ENCODE results near the gene GATC.

- no peak for TF ChIP-seq POLR2AphosphoS5 (IDR thresholded peaks at IDR 0.05)
- no peak for TF ChIP-seq CTCF (IDR thresholded peaks at IDR 0.05)
- TF ChIP-seq POLR2A (IDR thresholded peaks at IDR 0.05), result no peak
Observed at GRCh38 chr12:120473807-120474615, 27.8 kb downstream of the GATC start.
